ENCODE measurements around the gene AAK1.
"Not testable (repeated sequence)": the region's sequence is repeated elsewhere in the genome, so short reads cannot be mapped to it uniquely, and the experiment has no call there.

The AAK1 gene

DNA sequence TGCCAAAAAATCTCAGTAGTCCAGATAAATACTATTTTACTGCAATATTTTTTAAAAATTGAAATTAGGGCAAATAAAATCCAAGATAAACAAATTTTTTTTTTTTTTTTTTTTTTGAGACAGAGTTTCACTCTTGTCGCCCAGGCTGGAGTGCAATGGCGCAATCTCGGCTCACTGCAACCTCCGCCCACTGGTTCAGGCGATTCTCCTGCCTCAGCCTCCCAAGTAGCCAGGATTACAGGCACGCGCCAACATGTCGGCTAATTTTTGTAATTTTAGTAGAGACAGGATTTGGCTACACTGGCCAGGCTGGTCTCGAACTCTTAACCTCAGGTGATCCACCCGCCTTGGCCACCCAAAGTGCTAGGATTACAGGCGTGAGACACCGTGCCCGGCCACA lies 68.2 kb downstream of the AAK1 start:
- DNase-seq (ENCODE audit: low read depth in 2 of 2): not testable (repeated sequence)

DNA sequence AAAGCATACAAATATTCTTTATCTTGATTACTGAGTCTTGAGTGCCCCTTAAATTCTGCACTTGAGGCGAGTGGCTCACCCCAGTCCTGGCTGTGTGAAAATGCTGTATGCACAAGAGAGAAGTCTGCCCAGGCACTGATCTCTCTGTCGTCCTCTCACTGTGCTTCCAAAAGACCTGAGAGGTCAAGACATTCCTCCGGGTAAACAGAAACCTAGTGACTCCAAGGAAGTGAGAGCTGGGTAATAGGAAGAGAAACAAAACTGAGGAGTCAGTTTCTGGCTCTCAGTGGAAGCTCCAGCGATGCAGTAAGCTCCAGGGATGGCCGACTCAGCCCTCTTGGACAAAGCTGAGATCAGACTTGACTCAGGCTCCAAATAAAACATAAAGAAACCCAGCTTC lies 70.9 kb downstream of the AAK1 start:
- DNase-seq (ENCODE audit: low read depth in 2 of 2): no peak

DNA sequence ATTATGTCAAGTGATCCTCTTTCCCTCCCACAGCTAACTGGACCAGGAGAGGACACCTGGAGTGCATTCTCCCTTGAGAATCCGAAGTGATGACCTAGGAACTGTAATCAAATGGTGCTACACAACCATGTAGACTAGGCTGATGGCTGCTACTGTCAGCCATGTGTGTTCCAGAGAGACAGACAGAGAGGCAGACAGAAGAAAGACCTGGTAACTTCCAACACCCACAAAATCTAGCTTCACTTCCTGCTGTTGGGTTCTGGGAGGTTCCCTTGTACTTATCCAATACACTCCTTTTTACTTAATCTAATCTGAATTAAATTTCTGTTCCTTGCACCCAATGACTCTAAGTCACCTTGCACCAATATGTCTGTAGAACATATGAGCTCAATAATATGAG lies 72.3 kb downstream of the AAK1 start:
- no peak for DNase-seq (ENCODE audit: low read depth in 2 of 2)

DNA sequence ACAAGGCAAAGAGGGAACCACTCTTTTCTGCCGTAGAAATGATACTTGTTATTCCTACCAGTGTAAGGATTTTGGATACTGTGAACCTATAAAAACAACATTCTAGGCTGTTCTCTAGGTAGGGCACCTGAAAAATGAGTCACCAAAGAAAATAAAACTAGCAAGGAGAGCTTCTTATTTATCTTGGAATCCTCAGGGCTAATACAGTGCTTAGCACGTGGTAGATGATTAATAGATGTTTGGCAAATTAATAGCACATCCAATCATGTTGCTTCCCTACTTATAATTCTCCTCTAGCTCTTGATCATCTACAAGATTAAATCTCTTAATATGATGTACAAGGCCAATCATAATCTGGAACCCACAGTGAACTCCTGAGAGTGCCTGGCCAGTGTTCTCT lies 73.1 kb downstream of the AAK1 start:
- DNase-seq (ENCODE audit: low read depth in 2 of 2): no peak

DNA sequence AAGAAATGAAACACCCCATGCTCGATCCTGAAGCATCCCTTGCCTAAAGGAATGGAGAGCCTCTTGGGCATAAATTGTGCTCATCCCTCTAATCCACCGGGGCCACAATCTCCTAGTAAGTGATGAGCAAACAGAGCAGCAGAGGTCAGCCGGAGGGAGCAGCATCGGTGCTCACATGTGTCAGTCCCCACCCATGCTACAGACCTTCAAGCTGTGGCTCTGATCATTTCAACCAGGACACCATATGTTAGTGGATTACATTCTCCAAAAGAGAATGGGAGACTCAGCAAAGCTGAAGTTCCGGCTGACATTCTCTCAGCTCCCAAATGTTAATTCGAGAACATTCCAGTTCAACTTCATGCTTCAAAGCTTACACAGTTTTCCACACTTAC lies 75.6 kb downstream of the AAK1 start:
- no peak for DNase-seq (ENCODE audit: low read depth in 2 of 2)

DNA sequence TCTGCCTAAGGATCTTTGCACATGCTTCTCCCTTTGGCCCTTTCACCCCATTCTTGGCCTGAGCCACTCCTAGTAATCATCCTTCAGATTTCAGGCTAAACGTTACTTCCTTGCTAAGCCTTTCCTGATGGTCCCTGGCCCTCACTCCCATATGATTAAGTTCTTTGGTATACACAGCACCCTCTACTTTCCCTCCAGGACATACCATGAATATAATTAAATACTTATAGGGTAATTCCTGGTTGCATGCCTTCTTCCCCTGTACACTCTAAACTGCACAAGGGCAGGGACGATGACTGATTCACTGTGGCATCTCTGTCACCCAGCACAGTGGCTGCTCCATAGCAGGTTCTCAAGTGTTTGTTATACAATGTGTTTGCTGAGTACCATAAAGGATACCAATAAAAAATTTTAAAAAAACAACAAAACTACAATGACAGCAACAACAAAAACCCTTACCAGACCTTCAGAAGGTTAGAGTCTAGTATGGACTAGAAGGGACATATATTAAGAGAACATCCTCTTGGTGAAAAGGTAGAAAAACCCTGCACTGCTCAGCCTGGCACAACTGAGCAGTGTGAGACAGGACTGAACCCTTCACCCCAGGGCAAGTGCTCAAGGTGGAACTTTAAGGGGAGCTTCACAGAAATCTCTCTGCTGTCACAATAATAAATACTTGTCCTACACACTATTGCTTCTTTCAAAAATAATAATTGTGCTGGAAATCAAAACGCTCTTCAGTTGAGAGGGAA lies 76.2 kb downstream of the AAK1 start:
- no peak for DNase-seq (ENCODE audit: low read depth in 2 of 2)

DNA sequence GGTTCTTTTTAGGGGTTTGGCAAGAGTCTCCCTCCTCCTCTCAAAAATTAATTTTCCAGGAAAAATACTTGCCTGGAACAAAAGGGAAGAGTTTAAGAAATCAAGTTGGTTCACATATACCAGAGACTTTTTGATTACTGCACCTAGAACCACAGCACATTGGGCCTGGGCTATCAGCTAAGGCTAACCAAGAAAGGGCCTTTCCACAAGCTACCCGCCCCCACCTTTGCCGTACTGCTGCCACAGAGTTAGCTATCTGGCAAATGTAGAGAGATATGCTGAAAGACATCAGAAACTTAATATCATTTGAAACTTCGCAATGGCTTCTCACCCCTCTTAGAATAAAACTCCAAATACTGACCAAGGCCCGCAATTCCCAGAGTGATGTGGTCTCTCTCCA lies 76.9 kb downstream of the AAK1 start:
- no peak for DNase-seq (ENCODE audit: low read depth in 2 of 2)

DNA sequence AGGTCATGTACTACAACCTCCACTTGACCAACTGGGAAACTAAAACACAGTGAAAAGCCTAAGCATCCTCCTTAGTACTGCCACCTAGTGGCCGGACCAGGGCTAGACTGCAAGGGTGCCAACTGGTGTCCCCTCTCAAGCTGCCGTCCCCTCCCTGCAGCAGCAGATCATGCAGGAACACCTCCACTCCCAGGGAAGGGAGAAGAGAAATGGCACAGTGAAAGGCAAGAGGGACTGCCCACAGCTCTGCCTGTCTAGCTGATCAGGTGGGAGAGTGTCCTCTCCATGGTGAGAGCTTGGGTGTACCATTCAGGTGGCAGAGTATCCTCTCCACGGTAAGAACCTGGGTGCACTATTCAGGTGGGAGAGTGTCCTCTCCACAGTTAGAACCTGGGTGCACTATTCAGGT lies 78.1 kb downstream of the AAK1 start:
- DNase-seq (ENCODE audit: low read depth in 2 of 2): peak; percentile 58 to 75

DNA sequence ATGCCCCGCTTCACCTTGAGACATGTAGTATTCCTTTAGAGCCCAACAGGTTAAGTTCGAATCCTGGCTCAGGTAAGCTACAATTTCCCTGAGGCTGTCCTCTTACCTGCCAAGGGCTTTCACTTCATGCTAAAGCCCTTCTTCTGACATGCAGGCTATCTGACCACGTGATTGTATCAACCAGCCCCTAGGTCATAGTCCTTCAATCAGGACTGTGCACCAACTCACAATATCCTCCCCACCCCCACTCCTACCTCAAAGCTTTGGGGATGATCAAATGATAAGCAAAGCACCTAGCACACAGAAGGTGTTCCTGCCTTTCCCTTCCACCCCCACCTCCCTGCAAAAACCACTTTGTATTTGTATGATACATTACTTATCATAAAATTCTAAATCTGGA lies 78.9 kb downstream of the AAK1 start:
- no peak for DNase-seq (ENCODE audit: low read depth in 2 of 2)

DNA sequence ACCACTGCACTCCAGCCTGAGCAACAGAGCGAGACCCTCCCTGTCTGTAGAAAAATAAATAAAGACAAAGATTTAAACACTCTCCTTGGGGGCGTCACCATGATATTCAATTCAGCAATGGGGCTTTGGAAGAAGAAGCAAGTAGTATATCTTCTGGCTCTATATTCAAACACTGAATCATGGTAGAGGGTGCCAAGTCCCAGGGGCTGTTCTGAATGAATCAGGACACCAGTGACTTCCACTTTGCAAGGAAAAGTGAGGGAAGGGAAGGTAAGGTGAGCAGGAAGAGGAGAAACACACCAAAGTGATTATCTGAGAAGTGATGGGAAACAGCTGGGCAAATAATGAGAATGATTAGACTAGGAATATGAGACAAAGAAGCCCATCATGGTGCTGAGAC lies 80.5 kb downstream of the AAK1 start:
- DNase-seq (ENCODE audit: low read depth in 2 of 2): no peak

DNA sequence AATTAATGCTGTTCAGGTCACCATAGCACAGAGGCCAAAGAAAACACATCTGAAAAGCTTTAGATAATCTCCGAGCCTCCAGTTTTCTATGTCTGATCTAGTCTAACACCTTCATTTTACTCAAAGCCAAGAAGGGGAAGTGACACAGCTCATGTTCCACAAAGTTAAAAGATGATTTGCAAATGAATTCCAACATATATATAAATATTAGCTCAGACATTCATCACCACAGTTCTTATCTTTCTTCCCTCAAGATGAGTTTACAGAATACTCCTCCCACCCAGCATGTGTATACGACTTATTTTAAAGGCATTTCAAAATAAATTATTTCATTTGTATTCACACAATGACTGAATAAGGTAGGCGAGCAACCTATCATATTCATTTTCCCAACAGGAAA lies 82.4 kb downstream of the AAK1 start:
- no peak for DNase-seq (ENCODE audit: low read depth in 2 of 2)

DNA sequence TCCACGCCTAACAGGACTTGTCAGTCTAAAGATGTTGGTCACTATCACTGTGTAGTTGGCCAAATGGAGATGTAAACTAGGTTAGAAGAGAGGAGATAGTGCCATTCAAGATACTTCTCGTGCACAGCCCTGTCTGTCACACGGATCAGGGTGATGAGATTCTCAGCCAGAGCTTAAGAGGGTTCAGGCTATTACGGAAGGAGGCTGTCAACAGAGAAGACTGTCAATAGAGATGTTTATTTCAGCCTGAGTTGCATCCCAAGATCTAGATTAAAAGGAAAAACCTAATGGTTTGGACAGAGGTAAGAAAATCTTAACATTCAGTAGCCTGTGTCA lies 83.4 kb downstream of the AAK1 start:
- no peak for DNase-seq (ENCODE audit: low read depth in 2 of 2)

DNA sequence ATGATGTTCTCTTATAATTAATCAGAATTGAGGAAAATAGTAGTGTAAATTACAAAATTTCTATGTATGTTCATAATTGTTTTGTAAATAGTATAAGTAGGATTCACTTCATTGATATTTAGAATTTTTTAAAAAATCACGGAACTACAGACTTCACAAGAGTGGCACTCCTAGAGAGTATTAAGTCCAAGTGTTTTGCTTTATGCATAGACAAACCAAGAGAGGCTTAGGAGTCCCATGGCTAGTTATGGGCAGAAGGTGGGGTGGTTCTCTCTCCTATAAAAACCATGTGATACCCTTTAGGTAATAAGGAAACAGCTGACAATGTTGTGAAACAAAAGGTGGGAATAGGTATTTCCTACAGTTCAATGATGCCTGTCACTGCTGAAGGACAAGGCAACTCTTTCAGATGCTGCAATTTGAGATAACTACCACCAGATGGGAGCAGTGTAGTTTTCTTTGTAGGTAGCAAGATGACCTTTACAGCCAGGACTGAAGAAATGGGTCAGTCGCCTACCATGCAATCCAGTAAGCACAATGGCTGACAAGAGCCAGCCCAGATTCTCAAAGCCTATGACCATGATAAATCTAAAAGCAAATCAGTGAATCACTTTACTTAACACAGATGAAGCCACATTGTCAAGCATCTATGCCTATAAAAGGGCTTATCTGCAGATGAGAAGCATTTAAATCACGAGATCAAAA lies 83.9 kb downstream of the AAK1 start:
- DNase-seq (ENCODE audit: low read depth in 2 of 2): no peak

DNA sequence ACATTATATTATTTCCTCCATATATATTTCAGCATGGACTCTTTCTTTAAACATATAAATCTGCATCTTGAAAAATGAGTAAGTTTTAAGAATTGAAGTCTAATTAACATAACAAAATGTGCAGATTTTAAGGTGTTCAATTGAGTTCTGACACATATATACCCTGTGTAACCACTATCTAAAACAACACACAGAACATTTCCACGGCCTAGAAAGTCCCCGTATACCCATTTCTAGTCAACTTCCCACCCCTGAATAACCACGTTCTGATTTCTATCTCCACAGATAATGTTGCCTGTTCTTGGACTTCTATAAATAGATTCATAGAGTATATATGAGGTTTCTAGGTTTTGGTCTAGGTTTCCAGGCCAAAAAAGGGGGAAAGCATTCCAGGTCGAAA lies 87.5 kb downstream of the AAK1 start:
- DNase-seq (ENCODE audit: low read depth in 2 of 2): no peak

DNA sequence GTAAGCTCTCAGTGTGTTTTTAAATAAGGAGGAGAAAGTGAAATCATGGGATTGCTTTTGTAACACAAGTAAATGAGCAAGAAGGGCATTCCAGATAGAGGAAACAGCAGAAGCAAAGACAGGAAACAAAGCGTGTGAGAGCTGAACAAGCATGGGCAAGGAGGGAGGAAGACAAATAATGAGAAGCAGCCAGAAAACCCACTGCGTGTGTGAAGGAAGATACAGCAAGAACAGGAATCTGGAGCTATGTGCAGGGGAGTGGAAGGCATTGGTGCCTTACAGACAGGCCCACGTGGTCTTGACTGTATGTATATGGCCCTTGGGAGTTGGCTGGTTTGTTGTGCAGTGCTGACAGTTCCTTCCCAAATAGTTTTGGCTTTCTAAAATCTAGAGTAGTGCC lies 88.6 kb downstream of the AAK1 start:
- no peak for DNase-seq (ENCODE audit: low read depth in 2 of 2)

DNA sequence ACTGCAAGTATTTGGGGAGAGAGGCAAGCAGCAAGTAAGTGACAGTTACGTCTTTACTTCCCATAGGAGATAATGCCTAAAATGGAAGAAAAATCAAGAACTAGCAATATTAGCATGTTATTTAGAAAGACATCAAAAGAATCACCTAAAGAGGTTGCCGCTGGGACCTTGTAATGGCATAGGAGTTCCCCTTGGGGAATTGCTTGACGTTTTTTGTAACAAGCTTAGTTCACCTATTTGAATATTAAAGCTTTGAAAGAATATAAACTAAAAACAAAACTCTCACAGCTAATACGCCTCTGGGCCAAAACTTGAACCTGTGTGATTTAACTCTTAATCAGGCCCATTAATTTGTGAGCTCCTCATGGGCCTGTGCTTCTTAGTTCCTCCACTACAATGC lies 89.0 kb downstream of the AAK1 start:
- no peak for DNase-seq (ENCODE audit: low read depth in 2 of 2)

DNA sequence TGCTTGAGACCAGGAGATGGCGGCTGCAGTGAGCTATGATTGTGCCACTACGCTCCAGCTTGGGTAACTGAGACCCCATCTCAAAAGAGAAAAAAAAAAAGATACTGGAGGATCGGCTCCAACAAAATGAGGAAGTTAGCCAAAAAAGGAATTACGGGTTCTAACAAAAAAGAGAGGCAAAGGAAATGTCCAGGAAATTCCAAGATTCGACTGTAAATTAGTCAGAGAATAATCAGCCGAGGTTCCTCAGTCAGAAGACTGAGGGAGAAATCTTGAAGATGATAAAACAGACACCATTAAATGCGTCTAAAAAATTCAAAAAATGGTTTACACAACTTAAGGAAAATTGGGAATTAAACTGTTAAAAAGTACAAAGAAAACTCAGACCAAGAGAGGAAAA lies 89.5 kb downstream of the AAK1 start:
- DNase-seq (ENCODE audit: low read depth in 2 of 2): no peak

DNA sequence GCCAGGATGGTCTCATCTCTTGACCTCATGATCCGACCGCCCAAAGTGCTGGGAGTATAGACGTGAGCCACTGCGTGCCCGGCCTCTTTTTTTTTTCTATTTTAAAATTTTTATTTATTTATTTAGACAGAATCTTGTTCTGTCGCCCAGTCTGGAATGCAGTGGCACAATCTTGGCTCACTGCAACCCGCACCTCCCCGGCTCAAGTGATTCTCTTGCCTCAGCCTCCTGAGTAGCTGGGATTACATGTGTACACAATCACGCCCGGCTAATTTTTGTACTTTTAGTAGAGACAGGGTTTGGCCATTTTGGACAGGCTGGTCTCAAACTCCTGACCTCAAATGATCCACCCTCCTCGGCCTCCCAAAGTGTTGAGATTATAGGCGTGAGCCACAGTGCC lies 93.0 kb downstream of the AAK1 start:
- DNase-seq (ENCODE audit: low read depth in 2 of 2): not testable (repeated sequence)

DNA sequence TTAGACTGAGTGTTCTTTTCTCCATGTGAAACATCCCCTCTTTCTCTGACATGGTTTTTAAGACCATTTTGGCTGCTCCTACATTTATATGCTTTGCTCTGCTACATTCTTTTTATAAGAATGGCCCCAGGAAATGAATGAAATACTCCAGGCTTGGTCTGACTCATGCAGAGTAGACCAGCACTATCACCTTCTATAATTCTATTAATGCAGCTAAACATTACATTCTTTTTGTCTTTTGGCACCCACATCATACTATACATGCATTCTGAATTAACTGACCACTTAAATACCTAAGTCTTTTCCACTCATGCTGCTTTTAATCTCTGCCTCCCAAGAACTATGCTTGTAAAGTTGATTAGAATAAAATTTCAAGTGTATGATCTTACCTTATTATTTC lies 94.1 kb downstream of the AAK1 start:
- DNase-seq (ENCODE audit: low read depth in 2 of 2): no peak

DNA sequence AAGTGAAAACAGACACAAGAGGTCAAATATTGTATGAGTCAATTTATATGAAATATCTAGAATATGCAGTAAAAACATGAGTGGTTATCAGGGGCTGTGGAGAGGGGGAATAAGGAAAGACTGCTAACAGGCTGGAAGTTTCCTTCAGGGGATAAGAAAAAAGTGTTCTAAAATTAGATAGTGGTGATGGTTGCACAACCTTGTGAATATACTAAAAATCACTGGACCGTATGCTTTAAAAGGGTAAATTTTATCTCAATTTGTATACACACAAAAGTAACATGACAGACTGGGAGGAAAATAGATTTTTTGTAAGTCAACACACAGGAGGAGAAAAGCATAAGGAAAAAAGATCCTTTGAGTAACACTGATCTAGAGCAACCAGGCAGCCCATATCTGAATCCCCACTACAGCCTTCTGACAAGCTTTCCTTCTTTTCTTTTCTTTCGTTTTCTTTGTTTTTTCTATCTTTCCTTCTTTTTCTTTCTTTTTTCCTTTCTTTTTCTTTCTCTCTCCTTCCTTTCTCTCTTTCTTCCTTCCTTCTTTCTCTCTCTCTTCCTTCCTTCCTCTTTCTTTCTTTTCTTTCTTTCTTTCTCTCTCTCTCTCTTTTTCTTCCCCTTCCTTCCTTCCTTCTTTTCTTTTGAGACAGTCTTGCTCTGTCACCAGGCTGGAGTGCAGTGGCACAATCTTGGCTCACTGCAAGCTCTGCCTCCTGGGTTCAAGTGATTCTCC lies 95.4 kb downstream of the AAK1 start:
- DNase-seq (ENCODE audit: low read depth in 2 of 2): no peak

DNA sequence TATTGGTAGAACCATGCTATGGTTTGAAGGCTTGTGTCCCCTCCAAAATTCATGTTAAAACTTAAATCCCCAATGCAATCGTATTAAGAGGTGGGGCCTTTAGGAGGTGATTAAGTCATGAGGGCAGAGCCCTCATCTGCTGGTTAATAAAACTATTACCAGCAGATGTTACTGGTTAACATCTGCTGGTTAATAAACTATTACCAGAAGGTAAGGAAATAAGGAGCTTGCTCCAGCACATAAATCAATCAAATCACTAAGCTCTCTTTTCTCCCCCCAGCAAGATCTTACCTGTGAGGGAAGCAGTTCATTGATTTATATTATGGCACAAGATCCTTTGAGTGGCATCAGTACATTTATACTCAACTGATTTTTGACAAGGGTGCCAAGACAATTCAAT lies 96.9 kb downstream of the AAK1 start:
- DNase-seq (ENCODE audit: low read depth in 2 of 2): no peak

DNA sequence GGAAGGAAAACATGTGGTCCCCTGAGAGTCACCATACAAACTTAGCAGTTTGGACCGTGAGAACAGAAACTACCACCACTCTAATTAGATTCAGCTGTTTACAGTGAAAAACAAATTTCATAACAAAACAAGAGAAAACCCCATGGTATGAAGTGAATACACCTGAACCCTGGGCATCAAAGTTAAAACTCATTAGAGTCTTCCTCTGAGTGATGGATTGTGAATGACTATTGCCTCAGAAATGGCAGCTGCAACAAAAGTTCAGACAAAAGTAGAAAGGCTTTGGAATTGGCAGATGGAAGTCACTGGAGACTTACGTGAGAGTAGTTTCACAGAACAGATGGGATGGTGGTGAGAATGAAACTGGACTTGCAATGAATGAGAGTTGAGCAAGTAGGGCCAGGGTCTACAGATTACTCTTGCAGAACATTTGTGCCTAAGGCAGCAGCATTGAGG lies 98.0 kb downstream of the AAK1 start:
- no peak for DNase-seq (ENCODE audit: low read depth in 2 of 2)

DNA sequence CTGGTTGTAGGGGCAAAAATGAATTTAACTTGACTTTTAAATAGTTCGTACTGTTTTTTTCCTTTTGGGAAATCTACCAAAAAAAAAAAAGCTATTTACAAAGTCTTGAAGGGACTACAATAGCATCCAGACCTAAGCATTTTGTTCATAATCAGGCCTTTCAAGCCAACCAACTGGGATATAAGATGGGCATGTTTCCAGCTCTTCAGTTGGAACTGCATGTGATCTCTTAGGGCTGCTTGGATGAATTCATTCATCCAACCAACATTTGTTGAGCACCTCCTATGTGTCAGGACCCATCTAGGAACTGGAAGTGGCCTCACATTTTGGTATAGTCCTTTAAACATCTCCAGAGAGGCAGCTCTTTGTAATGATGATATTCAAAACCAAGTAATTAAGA lies 98.6 kb downstream of the AAK1 start:
- no peak for DNase-seq (ENCODE audit: low read depth in 2 of 2)
